ENCODE data around the gene COA7. TPM values are rescaled to one million over a fixed set of nuclear protein-coding genes. Genes with fewer than 3 reads are reported as not detected.

COA7 gene
- total RNA-seq, 1 experiment from 2014 or later, result 43.7 TPM

DNA sequence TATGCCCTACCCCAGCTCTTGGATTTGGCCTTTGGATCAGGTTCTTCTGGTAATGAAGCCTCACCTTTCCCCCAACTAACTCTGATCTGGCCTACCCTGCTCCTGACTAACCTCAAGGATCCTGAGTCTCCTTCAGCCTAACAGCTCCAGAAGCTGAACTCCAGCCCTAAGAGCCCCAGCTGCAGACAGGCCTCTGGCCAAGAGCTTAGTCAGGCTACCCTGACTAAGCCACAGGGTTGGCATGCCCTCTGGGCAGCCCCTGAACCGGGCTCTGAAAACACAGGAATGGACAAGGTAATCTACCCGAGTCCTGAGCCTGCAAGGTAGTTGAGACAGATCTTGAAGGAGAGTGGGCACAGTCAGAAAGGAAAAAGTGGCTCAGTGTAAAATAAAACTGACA, 29.4 kb downstream of the COA7 start:
- CTCF ChIA-PET, result interaction anchor here (0.7 to 2.2 kb wide), 4 partner anchors 9 to 308 kb away, joined by 3 to 5 read pairs (median 4); partner anchors contain the start of gene TUT4
- POLR2A ChIA-PET, result no interaction called here
- no peaks in the 10 kb centered on the region; the same call in 1 of the 2 replicates for H3K27me3 Mint-ChIP-seq (ENCODE audit: low read depth)

GRCh38 chr1:52667984-52668383, 30.2 kb downstream of the COA7 start:
- TF ChIP-seq, protein P1, sequence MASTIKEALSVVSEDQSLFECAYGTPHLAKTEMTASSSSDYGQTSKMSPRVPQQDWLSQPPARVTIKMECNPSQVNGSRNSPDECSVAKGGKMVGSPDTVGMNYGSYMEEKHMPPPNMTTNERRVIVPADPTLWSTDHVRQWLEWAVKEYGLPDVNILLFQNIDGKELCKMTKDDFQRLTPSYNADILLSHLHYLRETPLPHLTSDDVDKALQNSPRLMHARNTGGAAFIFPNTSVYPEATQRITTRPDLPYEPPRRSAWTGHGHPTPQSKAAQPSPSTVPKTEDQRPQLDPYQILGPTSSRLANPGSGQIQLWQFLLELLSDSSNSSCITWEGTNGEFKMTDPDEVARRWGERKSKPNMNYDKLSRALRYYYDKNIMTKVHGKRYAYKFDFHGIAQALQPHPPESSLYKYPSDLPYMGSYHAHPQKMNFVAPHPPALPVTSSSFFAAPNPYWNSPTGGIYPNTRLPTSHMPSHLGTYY (CRISPR knock-in tag; IDR thresholded peaks at IDR 0.05), result no peak
- TF ChIP-seq RORB (CRISPR knock-in tag; IDR thresholded peaks at IDR 0.05), result no peak
- Mint-ChIP-seq H3K4me1 (peaks cover 26% of the 10 kb centered on the region), H3K4me3 (no peak overlapping the region), H3K36me3 (no peaks in the 10 kb centered on the region), H3K27ac (no peak overlapping the region), H3K27me3 (ENCODE audit: low read depth) (no peaks in the 10 kb centered on the region; the same call in 1 of the 2 replicates), H3K9me3 (no peaks in the 10 kb centered on the region)
- DNase-seq (ENCODE audit: low spot score) (no peak), ATAC-seq (no peak)
- ChIA-PET CTCF (interaction anchor here (2.2 kb wide), 1 partner anchor 115 kb away, joined by 5 read pairs; the partner anchor contains the start of gene TUT4), POLR2A (no interaction called here)

More for the DNA sequence above, 29.4 kb downstream of the COA7 start:
- DNase-seq (ENCODE audit: low spot score), result no peak
- Mint-ChIP-seq H3K36me3 (no peaks in the 10 kb centered on the region), H3K4me3 (no peak overlapping the region), H3K27ac (no peak overlapping the region), H3K4me1 (peaks cover 19% of the 10 kb centered on the region), H3K9me3 (no peaks in the 10 kb centered on the region)
- no peak for ATAC-seq
- TF ChIP-seq, protein P2, sequence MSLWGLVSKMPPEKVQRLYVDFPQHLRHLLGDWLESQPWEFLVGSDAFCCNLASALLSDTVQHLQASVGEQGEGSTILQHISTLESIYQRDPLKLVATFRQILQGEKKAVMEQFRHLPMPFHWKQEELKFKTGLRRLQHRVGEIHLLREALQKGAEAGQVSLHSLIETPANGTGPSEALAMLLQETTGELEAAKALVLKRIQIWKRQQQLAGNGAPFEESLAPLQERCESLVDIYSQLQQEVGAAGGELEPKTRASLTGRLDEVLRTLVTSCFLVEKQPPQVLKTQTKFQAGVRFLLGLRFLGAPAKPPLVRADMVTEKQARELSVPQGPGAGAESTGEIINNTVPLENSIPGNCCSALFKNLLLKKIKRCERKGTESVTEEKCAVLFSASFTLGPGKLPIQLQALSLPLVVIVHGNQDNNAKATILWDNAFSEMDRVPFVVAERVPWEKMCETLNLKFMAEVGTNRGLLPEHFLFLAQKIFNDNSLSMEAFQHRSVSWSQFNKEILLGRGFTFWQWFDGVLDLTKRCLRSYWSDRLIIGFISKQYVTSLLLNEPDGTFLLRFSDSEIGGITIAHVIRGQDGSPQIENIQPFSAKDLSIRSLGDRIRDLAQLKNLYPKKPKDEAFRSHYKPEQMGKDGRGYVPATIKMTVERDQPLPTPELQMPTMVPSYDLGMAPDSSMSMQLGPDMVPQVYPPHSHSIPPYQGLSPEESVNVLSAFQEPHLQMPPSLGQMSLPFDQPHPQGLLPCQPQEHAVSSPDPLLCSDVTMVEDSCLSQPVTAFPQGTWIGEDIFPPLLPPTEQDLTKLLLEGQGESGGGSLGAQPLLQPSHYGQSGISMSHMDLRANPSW (CRISPR knock-in tag; conservative IDR thresholded peaks at IDR 0.05; ENCODE audit: low read depth), result no peak
- TF ChIP-seq SOX15 (CRISPR knock-in tag; IDR thresholded peaks at IDR 0.05) (no peak), ELF4 (CRISPR knock-in tag; IDR thresholded peaks at IDR 0.05; ENCODE audit: low read depth) (no peak), KAT7 (CRISPR knock-in tag; IDR thresholded peaks at IDR 0.05; ENCODE audit: borderline replicate concordance) (no peak), ZNF671 (CRISPR knock-in tag; IDR thresholded peaks at IDR 0.05) (no peak)
- TF ChIP-seq, protein P3, sequence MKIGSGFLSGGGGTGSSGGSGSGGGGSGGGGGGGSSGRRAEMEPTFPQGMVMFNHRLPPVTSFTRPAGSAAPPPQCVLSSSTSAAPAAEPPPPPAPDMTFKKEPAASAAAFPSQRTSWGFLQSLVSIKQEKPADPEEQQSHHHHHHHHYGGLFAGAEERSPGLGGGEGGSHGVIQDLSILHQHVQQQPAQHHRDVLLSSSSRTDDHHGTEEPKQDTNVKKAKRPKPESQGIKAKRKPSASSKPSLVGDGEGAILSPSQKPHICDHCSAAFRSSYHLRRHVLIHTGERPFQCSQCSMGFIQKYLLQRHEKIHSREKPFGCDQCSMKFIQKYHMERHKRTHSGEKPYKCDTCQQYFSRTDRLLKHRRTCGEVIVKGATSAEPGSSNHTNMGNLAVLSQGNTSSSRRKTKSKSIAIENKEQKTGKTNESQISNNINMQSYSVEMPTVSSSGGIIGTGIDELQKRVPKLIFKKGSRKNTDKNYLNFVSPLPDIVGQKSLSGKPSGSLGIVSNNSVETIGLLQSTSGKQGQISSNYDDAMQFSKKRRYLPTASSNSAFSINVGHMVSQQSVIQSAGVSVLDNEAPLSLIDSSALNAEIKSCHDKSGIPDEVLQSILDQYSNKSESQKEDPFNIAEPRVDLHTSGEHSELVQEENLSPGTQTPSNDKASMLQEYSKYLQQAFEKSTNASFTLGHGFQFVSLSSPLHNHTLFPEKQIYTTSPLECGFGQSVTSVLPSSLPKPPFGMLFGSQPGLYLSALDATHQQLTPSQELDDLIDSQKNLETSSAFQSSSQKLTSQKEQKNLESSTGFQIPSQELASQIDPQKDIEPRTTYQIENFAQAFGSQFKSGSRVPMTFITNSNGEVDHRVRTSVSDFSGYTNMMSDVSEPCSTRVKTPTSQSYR (CRISPR knock-in tag; IDR thresholded peaks at IDR 0.05), result no peak

DNA sequence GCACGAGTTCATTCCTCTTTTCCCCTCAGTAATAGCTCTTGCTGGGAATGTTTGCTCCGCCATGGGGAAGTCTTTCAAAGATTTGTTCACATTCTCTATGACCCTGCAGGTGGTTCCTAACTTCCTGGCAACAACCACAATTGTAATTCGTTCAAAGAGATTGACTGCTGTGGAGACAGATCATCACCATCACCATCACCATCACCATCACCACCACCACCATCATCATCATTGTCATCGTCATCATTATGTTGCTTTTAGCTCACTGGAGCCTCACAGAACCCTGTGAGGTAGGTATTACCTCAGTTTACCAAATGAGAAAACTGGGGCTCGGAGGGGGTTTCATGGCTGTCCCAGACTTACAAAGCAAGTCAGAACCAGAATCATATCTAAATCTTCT, 30.9 kb downstream of the COA7 start:
- no peak for DNase-seq (ENCODE audit: low spot score)
- Mint-ChIP-seq H3K27ac (no peak overlapping the region), H3K4me3 (no peak overlapping the region), H3K27me3 (ENCODE audit: low read depth) (no peaks in the 10 kb centered on the region; the same call in 1 of the 2 replicates), H3K36me3 (no peaks in the 10 kb centered on the region), H3K4me1 (peaks cover 30% of the 10 kb centered on the region), H3K9me3 (no peaks in the 10 kb centered on the region)
- POLR2A ChIA-PET, result interaction anchor here (0.5 to 0.6 kb wide), 2 partner anchors 15 to 42 kb away, joined by 3 to 9 read pairs; no protein-coding TSS in a partner anchor
- TF ChIP-seq, protein P4, sequence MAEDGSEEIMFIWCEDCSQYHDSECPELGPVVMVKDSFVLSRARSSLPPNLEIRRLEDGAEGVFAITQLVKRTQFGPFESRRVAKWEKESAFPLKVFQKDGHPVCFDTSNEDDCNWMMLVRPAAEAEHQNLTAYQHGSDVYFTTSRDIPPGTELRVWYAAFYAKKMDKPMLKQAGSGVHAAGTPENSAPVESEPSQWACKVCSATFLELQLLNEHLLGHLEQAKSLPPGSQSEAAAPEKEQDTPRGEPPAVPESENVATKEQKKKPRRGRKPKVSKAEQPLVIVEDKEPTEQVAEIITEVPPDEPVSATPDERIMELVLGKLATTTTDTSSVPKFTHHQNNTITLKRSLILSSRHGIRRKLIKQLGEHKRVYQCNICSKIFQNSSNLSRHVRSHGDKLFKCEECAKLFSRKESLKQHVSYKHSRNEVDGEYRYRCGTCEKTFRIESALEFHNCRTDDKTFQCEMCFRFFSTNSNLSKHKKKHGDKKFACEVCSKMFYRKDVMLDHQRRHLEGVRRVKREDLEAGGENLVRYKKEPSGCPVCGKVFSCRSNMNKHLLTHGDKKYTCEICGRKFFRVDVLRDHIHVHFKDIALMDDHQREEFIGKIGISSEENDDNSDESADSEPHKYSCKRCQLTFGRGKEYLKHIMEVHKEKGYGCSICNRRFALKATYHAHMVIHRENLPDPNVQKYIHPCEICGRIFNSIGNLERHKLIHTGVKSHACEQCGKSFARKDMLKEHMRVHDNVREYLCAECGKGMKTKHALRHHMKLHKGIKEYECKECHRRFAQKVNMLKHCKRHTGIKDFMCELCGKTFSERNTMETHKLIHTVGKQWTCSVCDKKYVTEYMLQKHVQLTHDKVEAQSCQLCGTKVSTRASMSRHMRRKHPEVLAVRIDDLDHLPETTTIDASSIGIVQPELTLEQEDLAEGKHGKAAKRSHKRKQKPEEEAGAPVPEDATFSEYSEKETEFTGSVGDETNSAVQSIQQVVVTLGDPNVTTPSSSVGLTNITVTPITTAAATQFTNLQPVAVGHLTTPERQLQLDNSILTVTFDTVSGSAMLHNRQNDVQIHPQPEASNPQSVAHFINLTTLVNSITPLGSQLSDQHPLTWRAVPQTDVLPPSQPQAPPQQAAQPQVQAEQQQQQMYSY (CRISPR knock-in tag; IDR thresholded peaks at IDR 0.05), result no peak
- TF ChIP-seq, protein P5, sequence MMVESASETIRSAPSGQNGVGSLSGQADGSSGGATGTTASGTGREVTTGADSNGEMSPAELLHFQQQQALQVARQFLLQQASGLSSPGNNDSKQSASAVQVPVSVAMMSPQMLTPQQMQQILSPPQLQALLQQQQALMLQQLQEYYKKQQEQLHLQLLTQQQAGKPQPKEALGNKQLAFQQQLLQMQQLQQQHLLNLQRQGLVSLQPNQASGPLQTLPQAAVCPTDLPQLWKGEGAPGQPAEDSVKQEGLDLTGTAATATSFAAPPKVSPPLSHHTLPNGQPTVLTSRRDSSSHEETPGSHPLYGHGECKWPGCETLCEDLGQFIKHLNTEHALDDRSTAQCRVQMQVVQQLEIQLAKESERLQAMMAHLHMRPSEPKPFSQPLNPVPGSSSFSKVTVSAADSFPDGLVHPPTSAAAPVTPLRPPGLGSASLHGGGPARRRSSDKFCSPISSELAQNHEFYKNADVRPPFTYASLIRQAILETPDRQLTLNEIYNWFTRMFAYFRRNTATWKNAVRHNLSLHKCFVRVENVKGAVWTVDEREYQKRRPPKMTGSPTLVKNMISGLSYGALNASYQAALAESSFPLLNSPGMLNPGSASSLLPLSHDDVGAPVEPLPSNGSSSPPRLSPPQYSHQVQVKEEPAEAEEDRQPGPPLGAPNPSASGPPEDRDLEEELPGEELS (CRISPR knock-in tag; IDR thresholded peaks at IDR 0.05), result no peak
- TF ChIP-seq ETV6 (CRISPR knock-in tag; IDR thresholded peaks at IDR 0.05) (no peak), ZNF423 (CRISPR knock-in tag; IDR thresholded peaks at IDR 0.05) (no peak), SP1 (CRISPR knock-in tag; conservative IDR thresholded peaks at IDR 0.05) (no peak), ZNF219 (CRISPR knock-in tag; IDR thresholded peaks at IDR 0.05; ENCODE audit: borderline replicate concordance) (no peak), SMAD3 (CRISPR knock-in tag; IDR thresholded peaks at IDR 0.05; ENCODE audit: borderline replicate concordance) (no peak)
- TF ChIP-seq, protein P6, sequence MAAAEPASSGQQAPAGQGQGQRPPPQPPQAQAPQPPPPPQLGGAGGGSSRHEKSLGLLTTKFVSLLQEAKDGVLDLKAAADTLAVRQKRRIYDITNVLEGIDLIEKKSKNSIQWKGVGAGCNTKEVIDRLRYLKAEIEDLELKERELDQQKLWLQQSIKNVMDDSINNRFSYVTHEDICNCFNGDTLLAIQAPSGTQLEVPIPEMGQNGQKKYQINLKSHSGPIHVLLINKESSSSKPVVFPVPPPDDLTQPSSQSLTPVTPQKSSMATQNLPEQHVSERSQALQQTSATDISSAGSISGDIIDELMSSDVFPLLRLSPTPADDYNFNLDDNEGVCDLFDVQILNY (CRISPR knock-in tag; IDR thresholded peaks at IDR 0.05), result no peak
- CTCF ChIA-PET, result interaction anchor here (1.3 to 2.2 kb wide), 2 partner anchors 19 to 114 kb away, joined by 3 to 5 read pairs; partner anchors contain the start of gene TUT4
- no peak for ATAC-seq
